ENCODE results near the gene ERGIC1.

- TF ChIP-seq POLR2A (IDR thresholded peaks at IDR 0.05) (no peak), CTCF (IDR thresholded peaks at IDR 0.05) (no peak)
Measured at GRCh38 chr5:172898218-172898842, 64.3 kb downstream of the ERGIC1 start.

All from thyroid gland (tissue), 4 donors.